H1 (cell line): ENCODE measurements around the gene GRM5. TPM values are rescaled to one million over a fixed set of nuclear protein-coding genes. Genes with fewer than 3 reads are reported as not detected.

Experiments
- CTCF ChIA-PET: fragments of 300-600 bp; sonication (Branson Sonifier 250); formaldehyde crosslinking; loops from one replicate; lab custom pipeline; 2021; ENCODE audit not compliant: partially characterized antibody; lab: Charles Lee
- POLR2A ChIA-PET: fragments of 300-600 bp; sonication (Branson Sonifier 250); formaldehyde crosslinking; loops from one replicate; lab custom pipeline; 2021; ENCODE audit warnings: inconsistent platforms; ENCODE audit not compliant: partially characterized antibody; lab: Charles Lee
- DNase-seq, 2 experiments: peaks; one replicate each; pipeline versions ENCODE4 v3.0.0 to v3.0.0-alpha.2; 2010 to 2022; ENCODE audit warnings: low spot score in 2 of 2, low read depth in 1 of 2, mixed read lengths in 1 of 2
- FAIRE-seq: peaks from 2 replicates; lab custom pipeline; 2011; peaks lifted over from hg19 to GRCh38; lab: Jason Lieb, UNC
- H2AFZ ChIP-seq: 2 replicates; pipeline ENCODE4 v1.8.1; 2012; ENCODE audit warnings: low read length, inconsistent platforms
- H2AK5ac ChIP-seq: 2 replicates; pipeline ENCODE4 v1.6.1; 2013; ENCODE audit warnings: low read depth, low read length
- H2BK120ac ChIP-seq: replicated peaks from 2 replicates; pipeline ENCODE3; 2013; ENCODE audit warnings: low read depth, low read length, inconsistent platforms
- H2BK12ac ChIP-seq: 2 replicates; pipeline ENCODE4 v1.6.1; 2013; ENCODE audit warnings: low read depth, low read length
- H2BK15ac ChIP-seq: 2 replicates; pipeline ENCODE4 v1.6.1; 2013; ENCODE audit warnings: low read length
- H2BK20ac ChIP-seq: 2 replicates; pipeline ENCODE4 v1.6.1; 2013; ENCODE audit warnings: low read length
- H2BK5ac ChIP-seq: 2 replicates; pipeline ENCODE4 v1.6.1; 2013; ENCODE audit warnings: low read depth, low read length
- H3K14ac ChIP-seq: 2 replicates; pipeline ENCODE4 v1.6.1; 2013; ENCODE audit warnings: inconsistent platforms; ENCODE audit not compliant: insufficient read length
- H3K18ac ChIP-seq: 2 replicates; pipeline ENCODE4 v1.6.1; 2013; ENCODE audit warnings: low read length; ENCODE audit errors: extremely low read depth
- H3K23ac ChIP-seq: 2 replicates; pipeline ENCODE4 v1.6.1; 2013; ENCODE audit warnings: inconsistent platforms; ENCODE audit not compliant: insufficient read length
- H3K23me2 ChIP-seq: 2 replicates; pipeline ENCODE4 v1.6.1; 2013; ENCODE audit warnings: low read depth, low read length
- H3K27ac ChIP-seq: 2 replicates; pipeline ENCODE4 v1.6.1; 2011; ENCODE audit warnings: low read depth, low read length, inconsistent platforms
- H3K27me3 ChIP-seq, 4 experiments: replicated peaks in 1 of 4; 1 replicate in 1 of 4; 2 replicates in 3 of 4; pipeline versions ENCODE4 v1.6.1 to v1.8.1; 2011 to 2013; ENCODE audit warnings: low read length in 3 of 4, mild to moderate bottlenecking in 3 of 4, inconsistent platforms in 2 of 4, mixed read lengths in 2 of 4, moderate library complexity in 1 of 4; ENCODE audit not compliant: control insufficient read depth in 3 of 4, insufficient read depth in 3 of 4; ENCODE audit errors: extremely low read depth in 1 of 4
- H3K36me3 ChIP-seq, 4 experiments: 2 replicates each; pipeline versions ENCODE4 v1.6.1 to v1.8.1; 2011 to 2013; ENCODE audit warnings: mild to moderate bottlenecking in 4 of 4, low read length in 3 of 4, moderate library complexity in 2 of 4, control low read depth in 1 of 4, inconsistent platforms in 1 of 4; ENCODE audit not compliant: insufficient read depth in 4 of 4, control insufficient read depth in 2 of 4
- H3K4ac ChIP-seq: replicated peaks from 2 replicates; pipeline ENCODE3; 2013; ENCODE audit warnings: low read length, low read depth, mixed read lengths, inconsistent platforms; ENCODE audit not compliant: insufficient read length
- H3K4me1 ChIP-seq, 4 experiments: replicated peaks in 1 of 4; 1 replicate in 1 of 4; 2 replicates in 3 of 4; pipeline versions ENCODE4 v1.6.1 to v1.8.1; 2011 to 2013; ENCODE audit warnings: low read length in 3 of 4, inconsistent platforms in 2 of 4, mixed read lengths in 1 of 4; ENCODE audit not compliant: insufficient read depth in 4 of 4, control insufficient read depth in 3 of 4
- H3K4me2 ChIP-seq, 2 experiments: 2 replicates each; pipeline versions ENCODE4 v1.6.1 to v1.8.1; 2011 to 2013; ENCODE audit warnings: low read depth in 2 of 2, low read length in 2 of 2, control low read depth in 1 of 2, inconsistent platforms in 1 of 2, mild to moderate bottlenecking in 1 of 2; ENCODE audit not compliant: insufficient read depth in 1 of 2
- H3K4me3 ChIP-seq, 4 experiments: fragments of 200-600, 300-600 bp in 1 of 4; sonication (generic), shearing (Covaris generic), sonication (Bioruptor Twin) in 1 of 4; 2 replicates each; pipeline versions ENCODE4 v1.5.1 to v1.8.1; 2011 to 2016; ENCODE audit warnings: low read length in 4 of 4, low read depth in 3 of 4, control low read depth in 2 of 4, inconsistent platforms in 2 of 4, mild to moderate bottlenecking in 2 of 4, mixed read lengths in 1 of 4, moderate library complexity in 1 of 4; ENCODE audit not compliant: insufficient read depth in 2 of 4; ENCODE audit errors: extremely low read depth in 1 of 4
- H3K56ac ChIP-seq: replicated peaks from 2 replicates; pipeline ENCODE3; 2013; ENCODE audit warnings: low read depth, mild to moderate bottlenecking, mixed read lengths, low read length, inconsistent platforms; ENCODE audit not compliant: insufficient read length
- H3K79me1 ChIP-seq: 2 replicates; pipeline ENCODE4 v1.6.1; 2013; ENCODE audit warnings: low read depth, low read length, control low read depth
- H3K79me2 ChIP-seq, 2 experiments: 2 replicates each; pipeline versions ENCODE4 v1.6.1 to v1.8.1; 2012 to 2013; ENCODE audit warnings: low read length in 2 of 2, mild to moderate bottlenecking in 2 of 2, inconsistent platforms in 1 of 2; ENCODE audit not compliant: insufficient read depth in 2 of 2, control insufficient read depth in 1 of 2
- H3K9ac ChIP-seq, 4 experiments: replicated peaks in 1 of 4; 1 replicate in 1 of 4; 2 replicates in 3 of 4; pipeline versions ENCODE4 v1.6.1 to v1.8.1; 2011 to 2013; ENCODE audit warnings: low read depth in 3 of 4, low read length in 3 of 4, control low read depth in 2 of 4, mild to moderate bottlenecking in 2 of 4, moderate library complexity in 2 of 4, inconsistent platforms in 1 of 4; ENCODE audit errors: extremely low read depth in 1 of 4
- H3K9me3 ChIP-seq, 2 experiments: 2 replicates each; pipeline versions ENCODE4 v1.6.1 to v1.8.1; 2012 to 2013; ENCODE audit warnings: mild to moderate bottlenecking in 2 of 2, moderate library complexity in 2 of 2, control low read depth in 1 of 2, inconsistent platforms in 1 of 2, low read depth in 1 of 2, low read length in 1 of 2, mixed read lengths in 1 of 2; ENCODE audit not compliant: insufficient read depth in 2 of 2
- H4K20me1 ChIP-seq, 2 experiments: replicated peaks in 1 of 2; 2 replicates each; pipeline versions ENCODE3 to v1.8.1; 2011 to 2013; ENCODE audit warnings: inconsistent platforms in 2 of 2, low read length in 2 of 2, mild to moderate bottlenecking in 1 of 2; ENCODE audit not compliant: insufficient read depth in 2 of 2, control insufficient read depth in 1 of 2
- H4K5ac ChIP-seq: 2 replicates; pipeline ENCODE4 v1.6.1; 2013; ENCODE audit warnings: low read length, low read depth, mixed read lengths, inconsistent platforms; ENCODE audit not compliant: insufficient read length
- H4K8ac ChIP-seq: 2 replicates; pipeline ENCODE4 v1.8.0; 2013; ENCODE audit warnings: mild to moderate bottlenecking, moderate library complexity, low read length, inconsistent platforms; ENCODE audit not compliant: insufficient read depth; ENCODE audit errors: extremely low read depth
- H4K91ac ChIP-seq: replicated peaks from 2 replicates; pipeline ENCODE3; 2013; ENCODE audit warnings: low read length, mixed read lengths, inconsistent platforms; ENCODE audit not compliant: insufficient read length
- HDAC6 ChIP-seq: IDR thresholded peaks from one replicate; pipeline ENCODE4 v1.7.1; 2012; ENCODE audit warnings: low read depth, mild to moderate bottlenecking, inconsistent platforms, low read length, moderate library complexity
- KDM1A ChIP-seq: fragments of 200-600, 300-600 bp; sonication (generic); IDR thresholded peaks from 2 replicates; pipeline ENCODE4 v1.7.1; 2016; ENCODE audit warnings: mild to moderate bottlenecking, low read length, borderline replicate concordance
- KDM5A ChIP-seq: fragments of 200-600 bp; IDR thresholded peaks from 2 replicates; pipeline ENCODE4 v1.7.1; 2012; ENCODE audit warnings: mild to moderate bottlenecking, low read length, inconsistent platforms, mixed read lengths
- RBBP5 ChIP-seq: IDR thresholded peaks from 2 replicates; pipeline ENCODE4 v1.7.1; 2012; ENCODE audit warnings: low read depth, mild to moderate bottlenecking, inconsistent platforms, low read length, moderate library complexity, borderline replicate concordance
- SIN3A ChIP-seq, 2 experiments: IDR thresholded peaks in 1 of 2; conservative IDR thresholded peaks in 1 of 2; 2 replicates each; pipeline ENCODE4 v1.6.1; 2011 to 2012; ENCODE audit warnings: low read length in 2 of 2, improper control_type of control experiment in 1 of 2, low read depth in 1 of 2, mild to moderate bottlenecking in 1 of 2
- SP1 ChIP-seq: IDR thresholded peaks from 2 replicates; pipeline ENCODE4 v1.6.1; 2011; ENCODE audit warnings: low read depth, low read length
- SP4 ChIP-seq: IDR thresholded peaks from 2 replicates; pipeline ENCODE4 v1.6.1; 2012; ENCODE audit warnings: low read length, inconsistent platforms
- WGBS, 2 experiments: shearing (Covaris generic) in 1 of 2; methylation state at CpG; one replicate each; pipeline versions ENCODE4 v1.1.6 to v1.1.7; 2013 to 2015; ENCODE audit warnings: low lambda C conversion rate in 2 of 2, mixed read lengths in 2 of 2, inconsistent platforms in 1 of 2, low coverage in 1 of 2, missing lambda C conversion rate in 1 of 2; ENCODE audit not compliant: insufficient replicate concordance in 2 of 2, insufficient coverage in 1 of 2, insufficient read length in 1 of 2; ENCODE audit errors: extremely low coverage in 1 of 2, missing lambda C conversion rate in 1 of 2; 5-methylcytosine and 5-hydroxymethylcytosine counted together
- polyA plus RNA-seq, 7 experiments: library from polyadenylated mRNA; depleted of rRNA in 3 of 7; stranded (reverse) in 5 of 7; unstranded in 2 of 7; fragments of >200 nt in 5 of 7; fragments of 200-250 nt in 2 of 7; gene quantifications; 1 replicate in 5 of 7; 2 replicates in 1 of 7; 4 replicates in 1 of 7; pipeline versions ENCODE4 v1.2.1 to v1.2.3, GENCODE V29; 2011 to 2013; ENCODE audit warnings: missing spikeins in 2 of 7, mixed read lengths in 2 of 7
- total RNA-seq: library from RNA; stranded (reverse); fragmentation: NEBNext Ultra II Directional; extraction: Animal tissue kit (Norgen Biotek cat#: 25700); gene quantifications from 2 replicates; pipeline ENCODE4 v1.2.1, GENCODE V29; 2021

GRM5 gene
- total and polyA plus RNA-seq, 2 of the 8 experiments (the other 6 are each of a cell fraction or from before 2014, with no cell fraction given) = 0.15 to 0.43 TPM

DNA sequence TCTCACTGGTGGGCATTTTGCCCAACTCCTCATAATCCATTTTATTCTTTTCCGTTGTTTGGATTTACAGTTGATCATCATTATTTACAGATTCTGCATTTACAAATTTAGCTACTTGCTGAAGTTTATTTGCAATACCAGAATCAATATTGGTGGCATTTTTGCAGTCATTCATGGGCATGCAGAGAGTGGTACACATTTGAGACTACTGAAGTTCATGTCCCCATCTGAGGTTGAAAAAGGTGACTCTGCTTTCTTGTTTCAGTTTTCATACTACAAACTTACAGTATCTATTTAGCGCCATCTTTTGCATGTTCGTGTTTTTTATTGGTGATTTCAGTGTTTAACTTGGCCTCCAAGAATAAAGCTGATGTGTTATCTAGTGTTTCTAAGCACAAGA lies 409.5 kb downstream of the GRM5 start:
- DNase-seq (no peak), FAIRE-seq (no peak)
- H3K56ac ChIP-seq = no peak overlapping the region
- no peak overlapping the region for H3K9ac ChIP-seq
- no peak overlapping the region for H2BK20ac ChIP-seq
- H3K18ac ChIP-seq = no peak overlapping the region
- H2BK12ac ChIP-seq = no peak overlapping the region
- no peak overlapping the region for H4K5ac ChIP-seq
- H2AK5ac ChIP-seq = no peak overlapping the region
- H3K27me3 ChIP-seq = no peaks in the 10 kb centered on the region
- H3K4ac ChIP-seq = no peak overlapping the region
- no peaks in the 10 kb centered on the region for H3K23me2 ChIP-seq
- no peaks in the 10 kb centered on the region for H3K79me1 ChIP-seq
- no peaks in the 10 kb centered on the region for H4K20me1 ChIP-seq
- H4K91ac ChIP-seq = no peak overlapping the region
- no peak overlapping the region for H2BK120ac ChIP-seq
- no peak overlapping the region for H3K4me3 ChIP-seq
- H3K4me2 ChIP-seq = no peak overlapping the region
- H4K8ac ChIP-seq = no peak overlapping the region
- peaks cover 0 to 2% (median 0%) of the 10 kb centered on the region in 4 experiments; a peak in 1 of 7 replicates for H3K4me1 ChIP-seq
- H2AFZ ChIP-seq = no peak overlapping the region
- no peak overlapping the region for H3K23ac ChIP-seq
- no peak for TF ChIP-seq SIN3A (conservative IDR thresholded peaks at IDR 0.05 in 1 of 2, IDR thresholded peaks at IDR 0.05 in 1 of 2; ENCODE audit: low read depth in 1 of 2, low read length in 2 of 2)
- TF ChIP-seq HDAC6 = no peak
- TF ChIP-seq KDM1A = no peak
- TF ChIP-seq KDM5A = no peak
- TF ChIP-seq RBBP5 = no peak
- no peak for TF ChIP-seq SP4
- no peak for TF ChIP-seq SP1
- TF ChIP-seq, all 59 proteins: peak for 0
- CTCF ChIA-PET = no interaction called here
- H3K9me3 ChIP-seq = no peaks in the 10 kb centered on the region
- WGBS, 2 experiments = 81% methylated on average over 3 of the region's 3 CpGs; no CpG with 5 or more reads in 1 of the 2 experiments
- no peak overlapping the region for H2BK15ac ChIP-seq
- H2BK5ac ChIP-seq = no peak overlapping the region
- no peaks in the 10 kb centered on the region for H3K36me3 ChIP-seq
- POLR2A ChIA-PET = no interaction called here
- H3K79me2 ChIP-seq = no peaks in the 10 kb centered on the region
- H3K14ac ChIP-seq = no peak overlapping the region
- no peak overlapping the region for H3K27ac ChIP-seq
